Measurements from ENCODE around the gene APP.

DNA sequence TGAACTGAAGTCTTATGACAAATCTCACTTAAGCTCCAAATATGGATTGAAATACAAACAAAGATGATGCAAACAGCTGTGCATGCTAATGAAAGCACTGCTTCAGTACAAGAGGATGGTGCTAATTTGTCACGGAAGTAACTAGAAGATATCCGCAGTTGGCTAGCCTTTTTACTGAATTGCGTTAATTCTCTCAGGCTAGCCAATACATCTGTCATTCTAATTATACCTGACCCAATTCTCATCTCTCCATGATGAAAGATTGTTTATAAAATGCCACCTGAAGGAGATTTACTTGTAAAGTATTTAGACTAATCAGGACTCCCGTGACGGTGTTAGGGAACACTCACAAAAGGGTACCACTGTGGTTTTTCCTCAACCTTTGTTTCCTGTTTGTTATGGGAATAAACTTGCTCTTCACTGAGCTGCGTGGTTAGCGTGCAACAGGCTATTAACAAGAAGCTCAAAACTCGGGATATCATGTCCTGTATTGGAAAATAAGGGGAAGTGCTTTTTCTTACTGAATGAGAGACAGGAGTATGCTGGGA is 162.5 kb downstream of the APP start:
- TF ChIP-seq POLR2A (IDR thresholded peaks at IDR 0.05), result no peak
- TF ChIP-seq, protein P1, sequence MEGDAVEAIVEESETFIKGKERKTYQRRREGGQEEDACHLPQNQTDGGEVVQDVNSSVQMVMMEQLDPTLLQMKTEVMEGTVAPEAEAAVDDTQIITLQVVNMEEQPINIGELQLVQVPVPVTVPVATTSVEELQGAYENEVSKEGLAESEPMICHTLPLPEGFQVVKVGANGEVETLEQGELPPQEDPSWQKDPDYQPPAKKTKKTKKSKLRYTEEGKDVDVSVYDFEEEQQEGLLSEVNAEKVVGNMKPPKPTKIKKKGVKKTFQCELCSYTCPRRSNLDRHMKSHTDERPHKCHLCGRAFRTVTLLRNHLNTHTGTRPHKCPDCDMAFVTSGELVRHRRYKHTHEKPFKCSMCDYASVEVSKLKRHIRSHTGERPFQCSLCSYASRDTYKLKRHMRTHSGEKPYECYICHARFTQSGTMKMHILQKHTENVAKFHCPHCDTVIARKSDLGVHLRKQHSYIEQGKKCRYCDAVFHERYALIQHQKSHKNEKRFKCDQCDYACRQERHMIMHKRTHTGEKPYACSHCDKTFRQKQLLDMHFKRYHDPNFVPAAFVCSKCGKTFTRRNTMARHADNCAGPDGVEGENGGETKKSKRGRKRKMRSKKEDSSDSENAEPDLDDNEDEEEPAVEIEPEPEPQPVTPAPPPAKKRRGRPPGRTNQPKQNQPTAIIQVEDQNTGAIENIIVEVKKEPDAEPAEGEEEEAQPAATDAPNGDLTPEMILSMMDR (IDR thresholded peaks at IDR 0.05), result no peak
